ENCODE data around the gene SCN8A.
A peak's percentile ranks its signal among the peaks of the same experiment; 100 is the strongest.

SCN8A gene

DNA sequence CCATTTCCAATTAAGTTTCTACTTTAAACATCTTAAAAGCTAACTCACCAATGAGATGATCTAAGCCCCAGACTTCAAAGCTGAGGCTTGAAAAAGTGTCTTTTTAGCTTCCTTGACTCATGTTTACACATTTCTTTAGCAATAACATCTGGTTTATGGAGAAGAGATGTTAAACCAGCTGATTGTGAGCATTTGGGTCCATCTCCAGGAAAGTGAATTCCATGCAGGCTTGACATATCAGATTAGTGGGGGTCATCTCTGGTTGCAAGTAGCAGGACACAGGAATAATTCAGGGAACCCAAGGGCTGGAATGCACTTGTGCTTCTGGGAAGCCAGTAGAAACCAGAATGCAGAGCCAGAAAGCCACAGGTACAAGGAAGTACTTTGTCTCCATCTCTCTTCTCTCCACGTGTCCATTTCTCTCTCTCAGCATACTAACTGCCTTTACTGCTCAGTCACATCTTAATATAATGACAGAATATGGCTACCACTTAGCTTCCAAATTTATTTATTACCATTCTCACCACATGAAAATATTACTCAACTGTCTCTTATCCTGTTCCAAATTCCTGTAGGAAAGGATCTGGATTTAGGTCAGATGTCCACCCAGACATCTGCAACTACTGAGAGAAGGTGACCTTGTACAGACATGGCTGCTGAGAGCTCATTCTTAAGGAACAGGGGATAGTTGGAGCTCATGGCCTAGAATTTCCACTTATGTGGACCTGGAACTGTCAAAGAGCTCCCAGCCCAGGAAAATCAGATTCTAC lies 104.4 kb downstream of the SCN8A start:
- Mint-ChIP-seq H3K36me3 (ENCODE audit: low read depth) (no peaks in the 10 kb centered on the region), H3K4me1 (ENCODE audit: low read depth) (no peaks in the 10 kb centered on the region), H3K9me3 (no peaks in the 10 kb centered on the region), H3K27me3 (peaks cover 7% of the 10 kb centered on the region), H3K4me3 (no peak overlapping the region), H3K27ac (no peak overlapping the region)
- DNase-seq: no peak

DNA sequence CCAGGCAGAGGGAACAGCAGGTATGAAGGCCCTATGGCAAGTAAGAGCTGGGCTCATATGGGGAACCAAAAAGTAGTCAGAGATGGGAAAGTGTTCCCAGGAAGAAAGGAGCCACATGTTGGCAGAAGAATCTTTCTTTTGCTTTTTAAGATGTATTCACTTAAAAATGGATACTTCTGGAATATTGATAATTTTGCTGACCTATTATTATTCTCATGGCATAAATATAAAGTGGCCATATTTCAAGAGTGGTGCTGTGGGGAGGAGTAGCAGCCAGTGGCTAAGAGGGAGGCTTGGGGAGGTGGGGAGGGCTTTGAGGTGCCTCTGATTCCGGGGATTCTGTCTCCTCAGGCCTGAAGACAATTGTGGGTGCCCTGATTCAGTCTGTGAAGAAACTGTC lies 108.2 kb downstream of the SCN8A start:
- DNase-seq: no peak
- H3K27ac Mint-ChIP-seq: no peak overlapping the region
- H3K9me3 Mint-ChIP-seq: no peaks in the 10 kb centered on the region
- peaks cover 7% of the 10 kb centered on the region for H3K27me3 Mint-ChIP-seq
- no peaks in the 10 kb centered on the region for H3K4me1 Mint-ChIP-seq (ENCODE audit: low read depth)
- no peak overlapping the region for H3K4me3 Mint-ChIP-seq
- no peaks in the 10 kb centered on the region for H3K36me3 Mint-ChIP-seq (ENCODE audit: low read depth)

DNA sequence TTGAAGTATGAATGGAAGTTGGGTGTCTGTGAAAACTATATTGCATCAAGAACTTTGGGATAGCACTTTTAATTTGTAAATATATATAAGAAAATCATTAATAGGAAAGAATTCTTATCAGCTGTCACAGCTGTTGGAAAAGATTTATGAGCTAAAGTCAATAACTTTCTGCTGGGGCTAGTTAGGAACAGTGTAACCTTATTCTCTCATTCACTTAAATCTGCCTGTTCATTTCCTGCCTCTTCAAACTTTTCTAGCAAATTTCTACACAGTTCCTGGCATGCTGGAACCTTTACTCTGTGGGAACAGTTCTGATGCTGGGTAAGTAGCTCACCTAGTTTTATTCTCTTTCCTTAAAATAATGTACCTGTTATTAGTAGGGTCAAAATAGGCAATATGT lies 109.9 kb downstream of the SCN8A start:
- H3K4me3 Mint-ChIP-seq: no peak overlapping the region
- peaks cover 7% of the 10 kb centered on the region for H3K27me3 Mint-ChIP-seq
- H3K36me3 Mint-ChIP-seq (ENCODE audit: low read depth): no peaks in the 10 kb centered on the region
- no peak overlapping the region for H3K27ac Mint-ChIP-seq
- no peaks in the 10 kb centered on the region for H3K9me3 Mint-ChIP-seq
- DNase-seq: no peak
- peaks cover 1% of the 10 kb centered on the region for H3K4me1 Mint-ChIP-seq (ENCODE audit: low read depth)

DNA sequence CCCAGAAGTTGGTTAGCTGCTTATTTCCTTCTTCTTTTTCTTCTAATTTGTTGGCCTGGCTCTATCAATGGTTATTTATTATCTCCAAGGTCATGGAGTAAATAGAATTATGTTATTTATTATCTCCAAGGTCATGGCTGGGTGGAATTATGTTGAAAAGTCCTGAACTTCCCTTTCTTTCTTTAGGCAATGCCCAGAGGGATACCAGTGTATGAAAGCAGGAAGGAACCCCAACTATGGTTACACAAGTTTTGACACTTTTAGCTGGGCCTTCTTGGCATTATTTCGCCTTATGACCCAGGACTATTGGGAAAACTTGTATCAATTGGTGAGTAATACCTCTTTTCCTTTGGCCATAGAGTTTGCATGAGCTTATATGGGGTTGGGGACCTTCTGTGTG lies 111.6 kb downstream of the SCN8A start:
- H3K4me1 Mint-ChIP-seq (ENCODE audit: low read depth): peaks cover 1% of the 10 kb centered on the region
- no peak overlapping the region for H3K4me3 Mint-ChIP-seq
- H3K27me3 Mint-ChIP-seq: peaks cover 7% of the 10 kb centered on the region
- DNase-seq: no peak
- H3K9me3 Mint-ChIP-seq: no peaks in the 10 kb centered on the region
- H3K27ac Mint-ChIP-seq: no peak overlapping the region
- no peaks in the 10 kb centered on the region for H3K36me3 Mint-ChIP-seq (ENCODE audit: low read depth)

DNA sequence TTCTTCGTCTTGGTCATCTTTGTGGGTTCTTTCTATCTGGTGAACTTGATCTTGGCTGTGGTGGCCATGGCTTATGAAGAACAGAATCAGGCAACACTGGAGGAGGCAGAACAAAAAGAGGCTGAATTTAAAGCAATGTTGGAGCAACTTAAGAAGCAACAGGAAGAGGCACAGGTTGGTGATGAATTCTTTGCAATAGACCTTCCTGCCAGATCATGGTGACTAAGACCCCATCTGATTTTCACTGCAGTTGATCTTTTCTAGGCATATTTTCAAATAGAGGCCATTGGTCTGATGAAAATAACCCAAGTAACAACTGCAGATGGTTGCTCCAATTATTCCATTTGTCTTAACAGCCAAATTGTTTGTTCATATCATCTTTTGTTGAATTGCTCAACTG lies 114.4 kb downstream of the SCN8A start:
- H3K36me3 Mint-ChIP-seq (ENCODE audit: low read depth): no peaks in the 10 kb centered on the region
- no peaks in the 10 kb centered on the region for H3K9me3 Mint-ChIP-seq
- H3K27ac Mint-ChIP-seq: no peak overlapping the region
- H3K27me3 Mint-ChIP-seq: no peaks in the 10 kb centered on the region
- peaks cover 1% of the 10 kb centered on the region for H3K4me1 Mint-ChIP-seq (ENCODE audit: low read depth)
- DNase-seq: no peak
- H3K4me3 Mint-ChIP-seq: no peak overlapping the region

DNA sequence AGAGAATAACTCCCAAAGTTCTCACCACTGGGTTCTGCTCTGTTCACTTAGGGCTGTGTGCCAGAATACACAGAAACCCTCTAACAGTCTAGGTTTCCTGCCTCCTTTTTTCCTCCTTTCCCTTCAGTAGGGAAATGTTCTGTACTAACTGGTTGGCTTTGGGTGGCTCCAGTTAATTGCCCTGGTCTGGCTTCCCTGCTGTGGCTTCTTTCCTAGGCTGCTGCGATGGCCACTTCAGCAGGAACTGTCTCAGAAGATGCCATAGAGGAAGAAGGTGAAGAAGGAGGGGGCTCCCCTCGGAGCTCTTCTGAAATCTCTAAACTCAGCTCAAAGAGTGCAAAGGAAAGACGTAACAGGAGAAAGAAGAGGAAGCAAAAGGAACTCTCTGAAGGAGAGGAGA lies 115.2 kb downstream of the SCN8A start:
- H3K27ac Mint-ChIP-seq: no peak overlapping the region
- H3K36me3 Mint-ChIP-seq (ENCODE audit: low read depth): no peaks in the 10 kb centered on the region
- peaks cover 1% of the 10 kb centered on the region for H3K4me1 Mint-ChIP-seq (ENCODE audit: low read depth)
- no peak for DNase-seq
- H3K27me3 Mint-ChIP-seq: peaks cover 2% of the 10 kb centered on the region
- H3K9me3 Mint-ChIP-seq: no peaks in the 10 kb centered on the region
- no peak overlapping the region for H3K4me3 Mint-ChIP-seq

DNA sequence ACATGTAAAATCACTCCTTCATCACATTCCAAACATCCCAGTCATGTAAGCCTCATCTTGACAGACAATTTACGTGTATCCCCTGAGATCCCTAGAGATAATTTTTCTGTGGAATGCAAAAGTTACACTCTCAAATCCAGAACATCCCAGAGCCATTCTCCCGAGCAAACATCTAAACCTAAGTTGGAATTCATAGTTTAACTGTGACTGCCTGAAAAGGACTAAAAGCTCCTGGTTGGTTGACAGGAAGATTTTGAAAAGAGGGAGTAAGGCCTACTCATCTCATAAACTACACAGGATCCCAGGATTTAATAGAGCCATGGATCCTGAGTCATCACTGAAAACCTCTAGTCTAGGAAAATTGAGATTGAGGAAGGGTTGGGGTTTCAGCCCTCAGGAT lies 123.6 kb downstream of the SCN8A start:
- no peak overlapping the region for H3K27ac Mint-ChIP-seq
- no peaks in the 10 kb centered on the region for H3K4me1 Mint-ChIP-seq (ENCODE audit: low read depth)
- DNase-seq: no peak
- H3K36me3 Mint-ChIP-seq (ENCODE audit: low read depth): no peaks in the 10 kb centered on the region
- no peak overlapping the region for H3K4me3 Mint-ChIP-seq
- peaks cover 27% of the 10 kb centered on the region for H3K27me3 Mint-ChIP-seq
- no peaks in the 10 kb centered on the region for H3K9me3 Mint-ChIP-seq

DNA sequence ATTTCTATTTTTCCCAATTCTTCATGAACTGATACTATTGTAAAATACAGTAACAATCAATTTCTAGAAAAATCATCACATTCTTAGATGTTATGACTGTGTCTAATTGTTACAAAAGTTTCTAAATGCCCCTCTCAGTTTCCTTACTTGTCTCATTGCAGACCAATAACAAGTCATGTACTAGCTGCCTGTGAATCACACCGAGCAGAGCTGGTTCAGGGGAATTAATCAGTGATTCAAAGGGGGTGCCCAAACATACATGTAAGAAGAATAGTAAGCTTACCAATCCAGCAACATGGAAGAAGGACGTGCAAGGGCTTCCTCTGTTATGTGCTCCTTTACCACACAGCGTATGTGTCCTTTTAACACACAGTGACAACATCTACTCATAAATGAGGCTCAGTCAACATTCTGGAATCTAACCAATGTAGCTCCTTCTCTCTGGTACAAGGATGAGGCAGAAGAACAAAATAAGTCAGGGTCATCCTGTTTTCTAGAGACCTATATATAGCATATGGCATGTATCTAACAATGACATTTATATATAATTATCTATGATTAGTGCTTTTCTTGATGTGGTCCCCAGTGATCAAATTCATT lies 126.4 kb downstream of the SCN8A start:
- Mint-ChIP-seq H3K27ac (no peak overlapping the region), H3K27me3 (peaks cover 39% of the 10 kb centered on the region), H3K4me3 (no peak overlapping the region), H3K9me3 (no peaks in the 10 kb centered on the region), H3K36me3 (ENCODE audit: low read depth) (no peaks in the 10 kb centered on the region), H3K4me1 (ENCODE audit: low read depth) (peaks cover 5% of the 10 kb centered on the region)
- no peak for DNase-seq

DNA sequence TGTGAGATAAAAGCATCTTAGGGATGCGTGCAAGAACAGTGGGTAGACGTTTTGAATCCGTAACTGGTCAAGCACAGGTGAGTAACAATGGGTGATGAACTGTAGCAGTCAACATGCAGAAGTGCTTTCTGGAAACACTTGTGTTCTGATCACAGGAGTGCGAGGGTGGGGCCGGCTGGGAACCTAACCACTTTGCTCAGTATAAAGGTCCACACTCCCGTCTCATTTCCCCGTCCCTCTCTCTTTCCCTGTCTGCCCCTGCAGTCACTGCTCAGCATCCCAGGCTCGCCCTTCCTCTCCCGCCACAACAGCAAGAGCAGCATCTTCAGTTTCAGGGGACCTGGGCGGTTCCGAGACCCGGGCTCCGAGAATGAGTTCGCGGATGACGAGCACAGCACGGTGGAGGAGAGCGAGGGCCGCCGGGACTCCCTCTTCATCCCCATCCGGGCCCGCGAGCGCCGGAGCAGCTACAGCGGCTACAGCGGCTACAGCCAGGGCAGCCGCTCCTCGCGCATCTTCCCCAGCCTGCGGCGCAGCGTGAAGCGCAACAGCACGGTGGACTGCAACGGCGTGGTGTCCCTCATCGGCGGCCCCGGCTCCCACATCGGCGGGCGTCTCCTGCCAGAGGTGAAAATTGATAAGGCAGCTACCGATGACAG lies 130.4 kb downstream of the SCN8A start:
- peak; percentile 69 for DNase-seq
- Mint-ChIP-seq H3K36me3 (ENCODE audit: low read depth) (no peaks in the 10 kb centered on the region), H3K27me3 (peaks cover 48% of the 10 kb centered on the region), H3K27ac (no peak overlapping the region), H3K4me3 (peak overlapping the region; percentile 67), H3K4me1 (ENCODE audit: low read depth) (peaks cover 5% of the 10 kb centered on the region), H3K9me3 (no peaks in the 10 kb centered on the region)

DNA sequence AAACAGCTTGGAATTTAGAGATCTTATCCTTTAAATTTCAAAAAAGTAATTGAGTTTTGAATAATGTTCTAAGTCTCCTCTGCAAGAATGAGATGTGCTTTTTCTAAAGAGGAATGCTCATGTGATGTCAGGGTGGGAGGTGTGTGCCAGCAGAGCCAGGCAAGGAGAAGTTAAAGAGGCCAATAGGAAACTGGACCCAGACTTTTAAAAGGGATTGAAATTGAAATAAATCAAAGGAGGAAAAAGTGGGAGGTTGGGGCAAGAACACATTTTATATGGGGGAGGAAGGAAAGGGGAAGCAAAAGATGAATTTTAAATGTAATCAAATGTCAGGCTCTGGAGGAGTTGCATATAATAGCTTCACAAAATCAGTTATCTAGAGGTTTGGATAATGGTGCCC lies 131.4 kb downstream of the SCN8A start:
- Mint-ChIP-seq H3K36me3 (ENCODE audit: low read depth) (no peaks in the 10 kb centered on the region), H3K9me3 (no peaks in the 10 kb centered on the region), H3K27ac (no peak overlapping the region), H3K4me1 (ENCODE audit: low read depth) (peaks cover 5% of the 10 kb centered on the region), H3K27me3 (peaks cover 38% of the 10 kb centered on the region), H3K4me3 (no peak overlapping the region)
- no peak for DNase-seq

DNA sequence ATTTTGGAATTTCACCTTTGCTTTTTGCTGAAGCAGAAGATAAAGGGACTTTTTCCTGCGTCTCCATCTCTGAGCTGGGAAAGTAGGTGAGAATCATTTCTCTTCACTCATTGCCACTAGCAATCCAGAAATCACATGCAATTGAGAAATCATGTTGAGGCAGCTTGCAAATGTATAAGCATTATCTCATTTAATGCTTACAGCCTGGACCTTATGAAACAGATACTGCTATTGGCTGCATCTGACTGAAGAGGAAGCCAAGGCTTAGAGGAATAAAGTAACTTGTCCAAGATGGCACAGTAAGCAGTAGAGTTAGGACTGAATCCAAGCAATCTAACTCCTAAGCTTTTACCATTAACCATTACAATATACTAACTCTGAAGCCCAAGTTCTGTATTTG lies 135.1 kb downstream of the SCN8A start:
- no peak for DNase-seq
- H3K27ac Mint-ChIP-seq: no peak overlapping the region
- H3K9me3 Mint-ChIP-seq: no peaks in the 10 kb centered on the region
- H3K4me1 Mint-ChIP-seq (ENCODE audit: low read depth): peaks cover 4% of the 10 kb centered on the region
- H3K4me3 Mint-ChIP-seq: no peak overlapping the region
- H3K36me3 Mint-ChIP-seq (ENCODE audit: low read depth): no peaks in the 10 kb centered on the region
- peaks cover 41% of the 10 kb centered on the region for H3K27me3 Mint-ChIP-seq

DNA sequence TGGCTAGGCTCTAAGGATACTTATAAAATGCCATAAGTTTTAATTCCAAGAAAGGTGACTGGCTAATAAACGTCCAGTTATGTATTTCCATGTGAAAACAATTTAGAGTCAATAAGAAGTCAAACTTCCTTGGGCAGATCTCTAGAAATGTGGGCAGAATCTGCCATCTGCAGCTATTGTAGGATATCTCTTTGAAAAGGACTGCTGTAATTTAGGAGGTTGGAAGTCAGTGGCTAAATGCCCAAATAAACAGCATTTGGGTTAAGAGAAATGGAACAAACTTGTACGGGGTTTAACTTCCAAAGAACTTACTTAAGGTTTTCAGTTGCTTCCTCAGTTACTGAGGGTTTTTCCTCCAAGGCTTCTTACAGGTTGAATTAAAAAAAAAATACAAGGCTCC lies 135.9 kb downstream of the SCN8A start:
- Mint-ChIP-seq H3K27me3 (peaks cover 34% of the 10 kb centered on the region), H3K9me3 (no peaks in the 10 kb centered on the region), H3K36me3 (ENCODE audit: low read depth) (no peaks in the 10 kb centered on the region), H3K4me3 (no peak overlapping the region), H3K4me1 (ENCODE audit: low read depth) (no peaks in the 10 kb centered on the region), H3K27ac (no peak overlapping the region)
- DNase-seq: no peak

DNA sequence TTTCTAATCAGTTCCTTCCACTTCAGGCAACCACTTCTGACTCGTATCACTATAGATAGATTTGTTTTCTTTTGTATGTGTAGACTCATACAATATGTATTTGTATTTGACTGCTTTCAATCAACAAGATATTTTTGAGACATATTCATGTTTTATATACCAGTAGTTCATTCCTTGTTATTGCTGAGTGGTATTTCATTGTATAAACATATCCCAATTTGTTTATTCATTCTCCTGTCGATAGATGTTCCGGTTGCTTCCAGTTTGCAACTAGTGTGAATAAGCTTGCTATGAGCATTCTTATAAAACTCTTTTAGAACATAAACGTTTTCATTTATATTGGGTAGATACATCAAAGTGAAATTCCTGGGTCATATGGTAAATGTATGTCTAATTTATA lies 138.3 kb downstream of the SCN8A start:
- no peak for DNase-seq
- H3K4me1 Mint-ChIP-seq (ENCODE audit: low read depth): no peaks in the 10 kb centered on the region
- peaks cover 30% of the 10 kb centered on the region for H3K27me3 Mint-ChIP-seq

DNA sequence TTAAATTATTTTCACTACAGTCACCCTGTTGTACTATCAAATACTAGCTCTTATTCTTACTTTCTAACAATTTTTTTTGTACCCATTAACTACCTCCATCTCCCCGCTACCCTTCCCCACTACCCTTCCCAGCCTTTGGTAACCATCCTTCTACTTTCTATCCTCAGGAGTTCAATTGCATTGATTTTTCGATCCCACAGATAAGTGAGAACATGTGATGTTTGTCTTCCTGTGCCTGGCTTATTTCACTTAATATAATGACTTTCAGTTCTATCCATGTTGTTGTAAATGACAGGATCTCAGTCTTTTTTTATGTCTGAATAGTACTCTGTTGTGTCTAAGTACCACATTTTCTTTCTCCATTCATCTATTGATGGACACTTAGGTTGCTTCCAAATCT lies 139.7 kb downstream of the SCN8A start:
- peaks cover 38% of the 10 kb centered on the region for H3K27me3 Mint-ChIP-seq
- no peak for DNase-seq
- no peak overlapping the region for H3K4me3 Mint-ChIP-seq
- peaks cover 10% of the 10 kb centered on the region for H3K9me3 Mint-ChIP-seq
- H3K4me1 Mint-ChIP-seq (ENCODE audit: low read depth): no peaks in the 10 kb centered on the region
- no peaks in the 10 kb centered on the region for H3K36me3 Mint-ChIP-seq (ENCODE audit: low read depth)
- no peak overlapping the region for H3K27ac Mint-ChIP-seq

More for the DNA sequence above, 138.3 kb downstream of the SCN8A start:
- no peak overlapping the region for H3K27ac Mint-ChIP-seq
- no peak overlapping the region for H3K4me3 Mint-ChIP-seq
- H3K9me3 Mint-ChIP-seq: peaks cover 7% of the 10 kb centered on the region
- H3K36me3 Mint-ChIP-seq (ENCODE audit: low read depth): no peaks in the 10 kb centered on the region

DNA sequence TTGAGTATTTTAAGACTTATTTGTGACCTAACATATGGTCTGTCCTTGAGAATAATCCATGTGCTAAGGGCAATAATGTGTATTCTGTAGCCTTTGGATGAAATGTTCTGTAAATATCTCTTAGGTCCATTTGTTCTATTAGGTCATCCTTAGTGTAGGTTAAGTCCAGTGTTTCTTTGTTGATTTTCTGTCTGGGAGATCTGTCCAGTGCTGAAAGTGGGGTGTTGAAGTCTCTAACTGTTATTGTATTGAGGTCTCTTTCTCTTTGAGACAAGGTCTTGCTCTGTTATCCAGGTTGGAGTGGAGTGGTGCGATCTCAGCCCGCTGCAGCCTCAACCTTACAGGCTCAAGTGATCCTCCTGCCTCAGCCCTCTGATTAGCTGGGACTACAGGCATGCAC lies 149.5 kb downstream of the SCN8A start:
- DNase-seq: no peak
- Mint-ChIP-seq H3K4me3 (no peak overlapping the region), H3K27me3 (peaks cover 32% of the 10 kb centered on the region), H3K27ac (no peak overlapping the region), H3K4me1 (ENCODE audit: low read depth) (no peaks in the 10 kb centered on the region), H3K36me3 (ENCODE audit: low read depth) (no peaks in the 10 kb centered on the region), H3K9me3 (peaks cover 14% of the 10 kb centered on the region)
